PFSK-1 (cell line): ENCODE data around the gene KSR2.

ENCODE experiments used
- FOXP2 ChIP-seq: optimal IDR thresholded peaks from 2 replicates; pipeline ENCODE3; 2011; ENCODE audit warnings: borderline replicate concordance, control low read depth, inconsistent platforms; ENCODE audit not compliant: insufficient read depth; ENCODE audit errors: extremely low read length, extremely low read depth
- POLR2AphosphoS5 ChIP-seq: IDR thresholded peaks from 2 replicates; pipeline ENCODE4 v1.6.1; 2012; ENCODE audit warnings: low read depth, mild to moderate bottlenecking, control low read depth, low read length, moderate library complexity
- SIN3A ChIP-seq: IDR thresholded peaks from 2 replicates; pipeline ENCODE4 v1.6.1; 2012; ENCODE audit warnings: mild to moderate bottlenecking, low read length, moderate library complexity, borderline replicate concordance; ENCODE audit not compliant: insufficient read depth
- TAF1 ChIP-seq: IDR thresholded peaks from 2 replicates; pipeline ENCODE4 v1.6.1; 2012; ENCODE audit warnings: low read length, control low read depth, borderline replicate concordance; ENCODE audit not compliant: insufficient read depth
- TF ChIP-seq, protein P1 (sequence below), 2 experiments: IDR thresholded peaks; 2 replicates each; pipeline versions ENCODE4 v1.6.1 to v1.8.0; 2011 to 2012; ENCODE audit warnings: low read depth in 2 of 2, low read length in 2 of 2, control low read depth in 1 of 2, inconsistent platforms in 1 of 2, mild to moderate bottlenecking in 1 of 2, moderate library complexity in 1 of 2; ENCODE audit not compliant: insufficient read depth in 1 of 2

The KSR2 gene

DNA sequence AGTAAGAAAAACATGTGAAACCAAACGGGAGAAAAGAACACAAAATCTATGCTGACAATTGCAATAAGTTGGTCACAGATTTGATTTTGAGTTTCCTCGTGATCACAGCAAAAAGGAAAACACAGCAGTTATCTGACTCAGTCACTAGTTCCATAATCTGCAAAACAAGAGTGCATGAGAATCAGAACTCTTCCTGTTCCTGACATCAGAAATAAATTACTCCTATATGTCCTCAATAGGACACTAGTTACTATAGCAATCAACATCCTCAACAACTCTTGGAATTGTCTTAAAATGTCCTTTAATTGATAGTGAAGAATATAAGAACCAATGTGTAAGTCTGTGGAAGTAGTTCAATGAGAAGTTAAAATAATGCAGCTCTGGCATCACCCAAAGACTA lies 339.3 kb downstream of the KSR2 start:
- TF ChIP-seq, protein P1, sequence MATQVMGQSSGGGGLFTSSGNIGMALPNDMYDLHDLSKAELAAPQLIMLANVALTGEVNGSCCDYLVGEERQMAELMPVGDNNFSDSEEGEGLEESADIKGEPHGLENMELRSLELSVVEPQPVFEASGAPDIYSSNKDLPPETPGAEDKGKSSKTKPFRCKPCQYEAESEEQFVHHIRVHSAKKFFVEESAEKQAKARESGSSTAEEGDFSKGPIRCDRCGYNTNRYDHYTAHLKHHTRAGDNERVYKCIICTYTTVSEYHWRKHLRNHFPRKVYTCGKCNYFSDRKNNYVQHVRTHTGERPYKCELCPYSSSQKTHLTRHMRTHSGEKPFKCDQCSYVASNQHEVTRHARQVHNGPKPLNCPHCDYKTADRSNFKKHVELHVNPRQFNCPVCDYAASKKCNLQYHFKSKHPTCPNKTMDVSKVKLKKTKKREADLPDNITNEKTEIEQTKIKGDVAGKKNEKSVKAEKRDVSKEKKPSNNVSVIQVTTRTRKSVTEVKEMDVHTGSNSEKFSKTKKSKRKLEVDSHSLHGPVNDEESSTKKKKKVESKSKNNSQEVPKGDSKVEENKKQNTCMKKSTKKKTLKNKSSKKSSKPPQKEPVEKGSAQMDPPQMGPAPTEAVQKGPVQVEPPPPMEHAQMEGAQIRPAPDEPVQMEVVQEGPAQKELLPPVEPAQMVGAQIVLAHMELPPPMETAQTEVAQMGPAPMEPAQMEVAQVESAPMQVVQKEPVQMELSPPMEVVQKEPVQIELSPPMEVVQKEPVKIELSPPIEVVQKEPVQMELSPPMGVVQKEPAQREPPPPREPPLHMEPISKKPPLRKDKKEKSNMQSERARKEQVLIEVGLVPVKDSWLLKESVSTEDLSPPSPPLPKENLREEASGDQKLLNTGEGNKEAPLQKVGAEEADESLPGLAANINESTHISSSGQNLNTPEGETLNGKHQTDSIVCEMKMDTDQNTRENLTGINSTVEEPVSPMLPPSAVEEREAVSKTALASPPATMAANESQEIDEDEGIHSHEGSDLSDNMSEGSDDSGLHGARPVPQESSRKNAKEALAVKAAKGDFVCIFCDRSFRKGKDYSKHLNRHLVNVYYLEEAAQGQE (IDR thresholded peaks at IDR 0.05; ENCODE audit: insufficient read depth in 1 of 2, low read depth in 2 of 2, low read length in 2 of 2) = no peak
- TF ChIP-seq POLR2AphosphoS5 (no peak), SIN3A (no peak), FOXP2 (no peak), TAF1 (no peak)

DNA sequence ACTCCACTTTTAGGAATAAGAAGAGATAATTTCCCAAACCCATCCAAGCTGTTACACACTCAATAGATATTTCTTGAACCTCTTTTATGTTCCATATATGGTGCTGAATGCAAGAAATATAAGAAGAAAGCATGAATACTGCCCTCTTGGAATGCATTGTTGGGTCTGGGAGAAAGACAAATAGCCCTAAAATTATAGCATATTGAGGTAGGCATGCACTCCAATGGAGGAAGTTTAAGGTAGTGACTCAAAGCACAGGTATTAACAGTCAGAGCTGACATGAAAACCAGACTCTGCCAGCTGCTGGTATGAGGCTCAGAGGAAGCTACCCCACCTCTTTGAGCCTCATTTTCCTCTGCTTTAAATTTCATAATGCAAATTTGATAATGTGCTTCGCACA lies 346.0 kb downstream of the KSR2 start:
- TF ChIP-seq TAF1 = no peak
- TF ChIP-seq SIN3A = no peak
- TF ChIP-seq, protein P1 (IDR thresholded peaks at IDR 0.05; ENCODE audit: insufficient read depth in 1 of 2, low read depth in 2 of 2, low read length in 2 of 2) = no peak
- TF ChIP-seq POLR2AphosphoS5 = no peak
- no peak for TF ChIP-seq FOXP2

DNA sequence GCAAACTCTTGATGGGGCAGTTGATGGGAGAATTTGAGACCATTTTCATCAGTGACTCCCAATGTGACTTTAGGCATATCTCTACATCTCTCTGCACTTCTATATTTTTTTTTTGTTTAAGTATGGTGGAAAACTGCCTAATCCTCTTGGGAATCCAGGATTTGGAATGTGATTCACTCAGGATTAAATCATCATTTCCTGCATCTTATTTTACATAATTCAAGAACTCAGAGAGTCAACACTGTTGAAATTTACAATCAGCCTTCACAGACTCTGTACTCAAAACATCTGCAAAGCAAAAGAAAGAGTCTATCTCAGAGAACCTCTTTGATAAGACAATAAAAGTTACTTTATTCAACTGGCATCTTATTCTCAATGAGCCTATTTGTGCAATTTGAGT lies 346.7 kb downstream of the KSR2 start:
- TF ChIP-seq TAF1 (no peak), SIN3A (no peak), FOXP2 (no peak), POLR2AphosphoS5 (no peak)
- TF ChIP-seq, protein P1 (IDR thresholded peaks at IDR 0.05; ENCODE audit: insufficient read depth in 1 of 2, low read depth in 2 of 2, low read length in 2 of 2) = no peak

DNA sequence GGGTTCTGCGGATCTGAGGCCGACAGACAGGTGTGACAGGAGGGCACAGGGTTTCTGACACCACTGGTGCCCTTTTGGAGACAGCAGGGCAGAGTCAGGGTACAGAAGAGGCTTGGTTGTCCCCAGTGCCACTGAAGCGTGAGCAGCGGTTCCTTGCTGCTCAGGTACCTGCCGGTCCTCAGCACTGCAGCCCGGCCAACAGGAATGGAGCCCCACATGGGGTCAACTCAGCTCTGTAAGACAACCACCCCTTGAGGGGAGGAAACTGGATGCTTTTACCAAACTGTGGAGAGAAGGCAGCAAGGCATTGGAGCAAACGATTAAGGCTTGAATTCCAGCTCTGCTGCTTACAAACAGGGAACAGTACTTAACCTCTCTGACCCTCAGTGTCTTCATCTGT lies 361.0 kb downstream of the KSR2 start:
- no peak for TF ChIP-seq TAF1

DNA sequence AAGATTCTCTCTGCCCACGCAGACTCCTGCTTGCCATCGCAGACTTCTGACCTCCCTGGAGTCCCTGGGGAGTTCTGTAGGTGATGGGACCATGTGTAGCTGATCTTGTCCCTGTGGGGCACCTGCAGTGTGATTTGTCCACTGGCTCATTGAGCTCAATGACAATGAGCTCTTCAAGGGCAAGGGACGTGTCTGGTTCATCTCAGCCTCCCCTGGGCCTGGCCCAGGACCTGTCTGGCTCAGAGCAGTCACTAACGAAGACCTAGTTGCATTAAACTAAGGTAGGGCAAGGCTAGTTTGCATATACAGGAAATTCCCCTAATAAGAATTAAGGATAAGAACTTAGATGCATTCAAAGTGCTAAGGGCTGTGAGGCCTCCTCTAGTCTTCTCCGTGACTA lies 361.8 kb downstream of the KSR2 start:
- TF ChIP-seq FOXP2 (no peak), SIN3A (no peak), TAF1 (no peak), POLR2AphosphoS5 (no peak)
- TF ChIP-seq, protein P1 (IDR thresholded peaks at IDR 0.05; ENCODE audit: insufficient read depth in 1 of 2, low read depth in 2 of 2, low read length in 2 of 2) = no peak
